Measurements from ENCODE around the gene TRIM38. TPM values are rescaled to one million over a fixed set of nuclear protein-coding genes. Genes with fewer than 3 reads are reported as not detected.

Gene TRIM38
- total and polyA plus RNA-seq, 2 donors from 2014 or later = 12.2 to 27.9 TPM

DNA sequence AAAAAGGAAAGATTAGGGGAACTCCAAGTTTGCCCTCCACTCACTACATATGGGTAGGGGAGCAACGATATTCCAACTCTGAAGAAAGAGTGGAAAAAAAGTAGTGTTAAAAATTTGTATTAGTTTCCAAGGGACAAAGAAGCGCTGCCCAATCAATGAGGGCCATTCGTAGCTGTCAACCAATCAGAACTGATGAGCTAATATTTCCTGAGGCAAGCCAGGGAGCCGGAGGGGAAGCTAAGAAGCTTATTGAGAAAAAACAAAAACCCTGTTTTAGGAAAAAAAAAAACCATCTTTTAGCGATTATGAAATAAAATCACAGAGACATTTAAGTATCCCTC, 59.5 kb downstream of the TRIM38 start:
- Histone ChIP-seq H3K27me3 (ENCODE audit: control insufficient read depth, insufficient read depth, low read length) (no peaks in the 10 kb centered on the region), H3K9me3 (ENCODE audit: control insufficient read depth in 2 of 3, insufficient read depth in 1 of 3, low read length in 3 of 3) (no peaks in the 10 kb centered on the region), H3K27ac (ENCODE audit: low read depth in 2 of 2, low read length in 2 of 2) (peak overlapping the region; percentile 95 to 98), H3K9ac (ENCODE audit: low read length in 3 of 3) (peak overlapping the region; percentile 57 to 97 (median 76)), H3K36me3 (ENCODE audit: control insufficient read depth in 2 of 3, insufficient read depth in 3 of 3, low read length in 3 of 3) (no peaks in the 10 kb centered on the region), H3K4me3 (ENCODE audit: low read length in 3 of 3) (peak overlapping the region; percentile 89 to 96 (median 93)), H3K4me1 (ENCODE audit: control insufficient read depth in 2 of 3, insufficient read depth in 2 of 3, low read depth in 1 of 3, low read length in 3 of 3) (peaks cover 2 to 11% (median 9%) of the 10 kb centered on the region in 3 donors)
- intact Hi-C loops (cut with DNase I) = no loop called here
- FAIRE-seq (no peak), DNase-seq (peak in 4 of 5 donors; percentile 75 to 96 (median 88))
- TF ChIP-seq, protein P1, sequence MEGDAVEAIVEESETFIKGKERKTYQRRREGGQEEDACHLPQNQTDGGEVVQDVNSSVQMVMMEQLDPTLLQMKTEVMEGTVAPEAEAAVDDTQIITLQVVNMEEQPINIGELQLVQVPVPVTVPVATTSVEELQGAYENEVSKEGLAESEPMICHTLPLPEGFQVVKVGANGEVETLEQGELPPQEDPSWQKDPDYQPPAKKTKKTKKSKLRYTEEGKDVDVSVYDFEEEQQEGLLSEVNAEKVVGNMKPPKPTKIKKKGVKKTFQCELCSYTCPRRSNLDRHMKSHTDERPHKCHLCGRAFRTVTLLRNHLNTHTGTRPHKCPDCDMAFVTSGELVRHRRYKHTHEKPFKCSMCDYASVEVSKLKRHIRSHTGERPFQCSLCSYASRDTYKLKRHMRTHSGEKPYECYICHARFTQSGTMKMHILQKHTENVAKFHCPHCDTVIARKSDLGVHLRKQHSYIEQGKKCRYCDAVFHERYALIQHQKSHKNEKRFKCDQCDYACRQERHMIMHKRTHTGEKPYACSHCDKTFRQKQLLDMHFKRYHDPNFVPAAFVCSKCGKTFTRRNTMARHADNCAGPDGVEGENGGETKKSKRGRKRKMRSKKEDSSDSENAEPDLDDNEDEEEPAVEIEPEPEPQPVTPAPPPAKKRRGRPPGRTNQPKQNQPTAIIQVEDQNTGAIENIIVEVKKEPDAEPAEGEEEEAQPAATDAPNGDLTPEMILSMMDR (IDR thresholded peaks at IDR 0.05; ENCODE audit: borderline replicate concordance, extremely low read depth, insufficient read depth) = no peak

DNA sequence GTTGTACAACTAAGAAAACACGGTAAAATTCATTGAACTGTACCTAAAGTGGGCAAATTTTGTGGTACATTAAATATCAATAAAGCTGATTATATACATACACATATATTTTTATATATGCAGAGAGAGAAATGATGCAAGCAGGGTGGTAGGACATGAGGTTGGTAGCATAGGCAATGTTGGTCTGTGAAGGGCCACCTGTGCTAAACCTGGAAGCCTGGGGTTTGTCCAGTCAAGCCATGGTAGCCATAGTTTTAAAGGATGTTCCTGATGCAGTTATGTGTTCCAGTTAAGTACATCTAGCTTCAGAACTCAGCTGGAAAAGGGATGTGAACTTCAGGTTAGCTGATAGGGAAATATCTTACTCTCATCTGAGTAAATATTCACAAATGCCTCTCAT, 60.1 kb downstream of the TRIM38 start:
- Histone ChIP-seq H3K27ac (ENCODE audit: low read depth in 2 of 2, low read length in 2 of 2) (no peak overlapping the region), H3K9me3 (ENCODE audit: control insufficient read depth in 2 of 3, insufficient read depth in 1 of 3, low read length in 3 of 3) (no peaks in the 10 kb centered on the region), H3K4me1 (ENCODE audit: control insufficient read depth in 2 of 3, insufficient read depth in 2 of 3, low read depth in 1 of 3, low read length in 3 of 3) (peaks cover 4 to 13% (median 9%) of the 10 kb centered on the region in 3 donors), H3K36me3 (ENCODE audit: control insufficient read depth in 2 of 3, insufficient read depth in 3 of 3, low read length in 3 of 3) (no peaks in the 10 kb centered on the region), H3K27me3 (ENCODE audit: control insufficient read depth, insufficient read depth, low read length) (no peaks in the 10 kb centered on the region), H3K4me3 (ENCODE audit: low read length in 3 of 3) (no peak overlapping the region), H3K9ac (ENCODE audit: low read length in 3 of 3) (no peak overlapping the region)
- DNase-seq (no peak), FAIRE-seq (no peak)
- TF ChIP-seq, protein P1 (IDR thresholded peaks at IDR 0.05; ENCODE audit: borderline replicate concordance, extremely low read depth, insufficient read depth) = no peak
- intact Hi-C loops (cut with DNase I) = no loop called here

DNA sequence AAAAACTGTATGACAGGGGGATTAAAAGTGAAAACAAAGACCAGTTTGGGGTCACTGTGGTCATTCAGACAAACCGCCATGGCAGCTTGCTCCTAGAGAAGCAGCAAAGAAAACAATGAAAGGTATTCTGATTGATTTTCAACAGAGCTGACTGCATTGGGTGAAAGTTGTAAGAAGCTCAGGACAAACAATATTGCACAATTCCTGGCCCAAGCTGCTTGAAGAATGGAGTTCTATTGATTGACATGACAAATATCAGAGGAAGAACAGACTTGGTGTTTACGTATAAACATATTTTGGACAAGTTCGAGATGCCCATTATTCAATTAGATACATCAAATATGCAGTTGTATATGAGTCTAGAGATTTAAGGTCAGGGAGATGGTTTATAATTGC, 62.0 kb downstream of the TRIM38 start:
- Histone ChIP-seq H3K36me3 (ENCODE audit: control insufficient read depth in 2 of 3, insufficient read depth in 3 of 3, low read length in 3 of 3) (no peaks in the 10 kb centered on the region), H3K9me3 (ENCODE audit: control insufficient read depth in 2 of 3, insufficient read depth in 1 of 3, low read length in 3 of 3) (no peaks in the 10 kb centered on the region), H3K27ac (ENCODE audit: low read depth in 2 of 2, low read length in 2 of 2) (no peak overlapping the region), H3K9ac (ENCODE audit: low read length in 3 of 3) (no peak overlapping the region), H3K4me1 (ENCODE audit: control insufficient read depth in 2 of 3, insufficient read depth in 2 of 3, low read depth in 1 of 3, low read length in 3 of 3) (peaks cover 4 to 14% (median 9%) of the 10 kb centered on the region in 3 donors), H3K27me3 (ENCODE audit: control insufficient read depth, insufficient read depth, low read length) (no peaks in the 10 kb centered on the region), H3K4me3 (ENCODE audit: low read length in 3 of 3) (no peak overlapping the region)
- TF ChIP-seq, protein P1 (IDR thresholded peaks at IDR 0.05; ENCODE audit: borderline replicate concordance, extremely low read depth, insufficient read depth) = no peak
- intact Hi-C loops (cut with DNase I) = no loop called here
- DNase-seq = no peak
- FAIRE-seq = no peak
